ENCODE data around the gene CCDC63. TPM values are rescaled to one million over a fixed set of nuclear protein-coding genes. Genes with fewer than 3 reads are reported as not detected.

The CCDC63 gene
- total and polyA plus RNA-seq, 2 of the 13 experiments (the other 11 are each of a cell fraction or from before 2014, with no cell fraction given) = not detected

GRCh38 chr12:110821917-110822316, 24.9 kb upstream of the CCDC63 start:
- Histone ChIP-seq H3K4me1 (ENCODE audit: insufficient read depth, low read length) (0 out of 2 replicates have a peak, but pooled peaks cover 7% of the 10 kb centered on the region), H3K4me2 (ENCODE audit: low read depth, low read length) (no peak overlapping the region), H3K79me2 (ENCODE audit: insufficient read depth, low read length) (no peaks in the 10 kb centered on the region), H3K4me3 (replicated peaks in 1 of 3; ENCODE audit: insufficient read depth in 1 of 3, low read depth in 2 of 3, low read length in 3 of 3) (no peak overlapping the region), H3K27ac (ENCODE audit: extremely low read length, insufficient read depth, low read length) (no peak overlapping the region), H3K27me3 (ENCODE audit: control insufficient read depth in 1 of 2, insufficient read depth in 2 of 2, low read length in 2 of 2) (peaks cover 0 to 1% of the 10 kb centered on the region in 2 experiments; a peak in 1 of 5 replicates), H3K36me3 (replicated peaks in 1 of 2; ENCODE audit: control insufficient read depth in 1 of 2, insufficient read depth in 2 of 2, low read length in 2 of 2) (no peaks in the 10 kb centered on the region), H4K20me1 (ENCODE audit: insufficient read depth, low read length) (no peaks in the 10 kb centered on the region), H3K9ac (ENCODE audit: insufficient read depth, low read depth, low read length) (no peak overlapping the region), H2AFZ (ENCODE audit: low read length) (no peak overlapping the region), H3K9me3 (ENCODE audit: low read length) (no peaks in the 10 kb centered on the region)
- ChIA-PET CTCF (ENCODE audit: low intra/inter-chr PET ratio, low total read pairs) (no interaction called here), POLR2A (no interaction called here)
- ATAC-seq (no peak), DNase-seq (ENCODE audit: low spot score) (no peak), FAIRE-seq (no peak)
- TF ChIP-seq ZNF768 (CRISPR knock-in tag; IDR thresholded peaks at IDR 0.05) (peak; percentile 92), ZFP62 (CRISPR knock-in tag; IDR thresholded peaks at IDR 0.05) (no peak), ZNF235 (CRISPR knock-in tag; IDR thresholded peaks at IDR 0.05; ENCODE audit: borderline replicate concordance) (no peak), ZSCAN31 (CRISPR knock-in tag; IDR thresholded peaks at IDR 0.05; ENCODE audit: low read depth) (no peak), MIER3 (CRISPR knock-in tag; IDR thresholded peaks at IDR 0.05; ENCODE audit: borderline replicate concordance) (no peak), ARID3A (IDR thresholded peaks at IDR 0.05; ENCODE audit: low read depth, low read length) (no peak), THYN1 (CRISPR knock-in tag; IDR thresholded peaks at IDR 0.05; ENCODE audit: borderline replicate concordance, low read depth) (no peak), ZNF441 (CRISPR knock-in tag; IDR thresholded peaks at IDR 0.05; ENCODE audit: borderline replicate concordance) (no peak)
- intact Hi-C loops (cut with micrococcal nuclease; ENCODE audit: unreplicated experiment) (no loop called here), in situ Hi-C loops (cut with HindIII; ENCODE audit: extremely low pct_ligation_motif_present, low pct_unique_long_range_greater_than_20kb) (no loop called here)
- BruUV-seq (replicated peaks) = no TSS peak
- 0% methylated on average over 1 of the region's 3 CpGs for WGBS (ENCODE audit: low lambda C conversion rate)

Data from HepG2 (cell line).